Hepatocyte (in vitro differentiated cells): ENCODE measurements around the gene P4HA1.

ENCODE experiments used
- CTCF ChIP-seq: fragments of 200-600 bp; sonication (generic); IDR thresholded peaks from 2 replicates; pipeline ENCODE4 v1.5.1; 2016; ENCODE audit warnings: antibody characterized with exemption, mild to moderate bottlenecking; ENCODE audit not compliant: poor library complexity
- EZH2 ChIP-seq: fragments of 200-600 bp; sonication (generic); IDR thresholded peaks from 2 replicates; pipeline ENCODE4 v1.6.1; 2016; ENCODE audit warnings: antibody characterized with exemption, mild to moderate bottlenecking, borderline replicate concordance
- EZH2phosphoT487 ChIP-seq: fragments of 200-600 bp; sonication (generic); IDR thresholded peaks from one replicate; pipeline ENCODE4 v1.6.1; 2018; ENCODE audit warnings: antibody characterized with exemption, mild to moderate bottlenecking, low read depth, moderate library complexity; ENCODE audit not compliant: unreplicated experiment, severe bottlenecking

- TF ChIP-seq CTCF (no peak), EZH2 (no peak), EZH2phosphoT487 (no peak)
Observed at GRCh38 chr10:73043766-73044377, 52.8 kb downstream of the P4HA1 start.
